GM21367 (cell line): ENCODE results near the gene IL6R.
"Not testable (repeated sequence)": the region's sequence is repeated elsewhere in the genome, so short reads cannot be mapped to it uniquely, and the experiment has no call there.

Experiments used
- ATAC-seq: cut with Tn5 transposase; IDR thresholded peaks from one replicate; pipeline ENCODE4 v1.9.1; 2021; ENCODE audit not compliant: unreplicated experiment

The IL6R gene

DNA sequence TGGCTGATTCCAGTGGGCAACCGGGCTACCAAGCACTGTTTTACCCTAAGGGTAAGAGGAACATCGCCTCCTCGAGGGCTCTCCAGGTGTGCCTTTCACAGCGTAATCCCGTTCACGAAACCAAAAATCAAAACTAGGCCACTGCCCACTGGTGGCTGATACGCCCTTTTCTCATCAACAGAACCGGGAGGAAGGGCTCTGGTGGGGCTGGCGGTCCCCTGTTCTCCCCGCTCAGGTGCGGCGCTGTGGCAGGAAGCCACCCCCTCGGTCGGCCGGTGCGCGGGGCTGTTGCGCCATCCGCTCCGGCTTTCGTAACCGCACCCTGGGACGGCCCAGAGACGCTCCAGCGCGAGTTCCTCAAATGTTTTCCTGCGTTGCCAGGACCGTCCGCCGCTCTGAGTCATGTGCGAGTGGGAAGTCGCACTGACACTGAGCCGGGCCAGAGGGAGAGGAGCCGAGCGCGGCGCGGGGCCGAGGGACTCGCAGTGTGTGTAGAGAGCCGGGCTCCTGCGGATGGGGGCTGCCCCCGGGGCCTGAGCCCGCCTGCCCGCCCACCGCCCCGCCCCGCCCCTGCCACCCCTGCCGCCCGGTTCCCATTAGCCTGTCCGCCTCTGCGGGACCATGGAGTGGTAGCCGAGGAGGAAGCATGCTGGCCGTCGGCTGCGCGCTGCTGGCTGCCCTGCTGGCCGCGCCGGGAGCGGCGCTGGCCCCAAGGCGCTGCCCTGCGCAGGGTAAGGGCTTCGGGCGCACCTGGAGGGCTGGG lies at the start of gene IL6R:
TSS of gene IL6R (plus strand) at position 360 of the 763 bp plus-strand sequence. CDS start at position 647, 287 bp downstream.
- ATAC-seq: no peak

DNA sequence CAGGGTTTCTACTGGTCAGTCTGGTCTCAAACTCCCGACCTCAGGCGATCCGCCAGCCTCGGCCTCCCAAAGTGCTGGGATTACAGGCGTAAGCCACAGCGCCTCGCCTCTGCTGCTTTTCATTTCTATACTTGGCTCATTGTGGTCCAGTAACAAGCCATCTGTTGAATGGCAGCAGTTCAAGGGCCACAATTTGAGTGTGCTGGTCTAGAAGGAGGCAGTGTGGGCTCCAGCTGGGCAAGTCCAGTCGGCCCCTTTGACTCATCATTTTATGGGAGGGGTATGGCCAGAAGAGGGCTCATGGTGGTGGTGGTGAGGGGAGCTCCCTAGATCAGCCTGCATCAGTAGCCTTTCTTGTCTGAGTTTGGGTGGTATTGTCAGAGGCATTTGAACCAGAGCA lies 46.6 kb upstream of the IL6R start:
- no peak for ATAC-seq

DNA sequence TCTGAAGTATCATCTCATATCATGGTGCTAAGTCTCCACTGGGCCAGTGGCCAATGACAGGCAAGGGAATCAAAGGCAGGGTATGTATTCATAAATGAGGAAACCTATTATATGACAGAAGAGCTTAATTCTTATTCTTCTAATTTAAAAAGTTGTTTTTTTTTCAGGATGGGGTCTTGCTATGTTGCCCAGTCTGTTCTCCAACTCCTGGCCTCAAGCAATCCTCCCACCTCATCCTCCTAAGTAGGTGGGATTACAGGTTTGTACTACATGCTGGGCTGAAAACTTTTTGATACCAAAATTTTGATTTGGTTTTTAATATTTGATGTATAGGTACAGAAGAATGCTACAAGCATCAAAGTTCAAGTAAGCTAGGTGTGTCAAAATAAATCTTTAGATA lies 44.9 kb upstream of the IL6R start:
- ATAC-seq: no peak

DNA sequence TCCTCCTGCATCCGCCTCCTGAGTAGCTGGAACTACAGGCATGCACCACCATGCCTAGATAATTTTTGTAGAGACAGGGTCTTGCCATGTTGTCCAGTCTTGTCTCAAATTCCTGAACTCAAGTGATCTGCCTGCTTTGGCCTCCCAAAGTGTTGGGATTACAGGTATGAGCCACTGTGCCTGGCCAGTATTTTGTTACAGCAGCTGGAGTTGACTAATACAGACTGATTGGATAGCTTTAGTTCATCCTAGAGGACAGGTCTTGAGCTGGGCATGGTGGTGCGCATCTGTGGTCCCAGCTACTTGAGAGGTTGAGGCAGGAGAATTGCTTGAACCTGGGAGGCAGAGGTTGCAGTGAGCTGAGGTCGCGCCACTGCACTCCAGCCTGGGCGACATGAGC lies 44.3 kb upstream of the IL6R start:
- not testable (repeated sequence) for ATAC-seq

DNA sequence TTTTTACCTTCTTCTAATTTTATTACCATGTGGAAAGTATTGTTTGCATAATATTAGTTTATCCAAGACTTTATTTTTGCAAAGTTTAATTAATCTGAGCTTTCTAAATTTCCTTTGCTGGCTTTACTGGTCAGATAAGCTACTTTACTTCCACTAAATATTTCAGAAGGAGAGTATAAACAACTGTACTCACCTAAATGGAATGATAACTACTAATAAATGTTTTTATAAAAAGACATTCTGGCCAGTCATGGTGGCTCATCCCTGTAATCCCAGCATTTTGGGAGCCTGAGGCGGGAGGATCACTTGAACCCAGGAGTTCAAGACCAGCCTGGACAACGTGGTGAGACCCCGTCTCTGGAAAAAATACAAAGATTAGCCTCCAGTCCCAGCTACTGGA lies 43.8 kb upstream of the IL6R start:
- no peak for ATAC-seq

DNA sequence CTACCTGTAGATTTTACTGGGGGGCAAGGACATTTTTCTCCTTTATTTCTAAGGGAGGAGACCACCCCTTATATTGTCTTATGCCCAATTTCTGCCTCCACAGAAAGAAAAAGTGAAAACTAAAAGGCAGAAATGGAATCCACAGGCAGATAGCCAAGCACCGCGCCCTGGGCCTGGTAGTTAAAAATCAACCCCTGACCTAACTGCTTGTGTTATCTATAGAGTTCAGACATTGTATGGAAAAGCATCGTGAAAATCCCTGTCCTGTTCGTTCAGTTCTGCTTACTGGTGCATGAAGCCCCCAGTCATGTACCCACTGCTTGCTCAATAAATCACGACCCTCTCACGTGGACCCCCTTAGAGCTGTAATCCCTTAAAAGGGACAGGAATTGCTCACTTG lies 33.7 kb upstream of the IL6R start:
- no peak for ATAC-seq

DNA sequence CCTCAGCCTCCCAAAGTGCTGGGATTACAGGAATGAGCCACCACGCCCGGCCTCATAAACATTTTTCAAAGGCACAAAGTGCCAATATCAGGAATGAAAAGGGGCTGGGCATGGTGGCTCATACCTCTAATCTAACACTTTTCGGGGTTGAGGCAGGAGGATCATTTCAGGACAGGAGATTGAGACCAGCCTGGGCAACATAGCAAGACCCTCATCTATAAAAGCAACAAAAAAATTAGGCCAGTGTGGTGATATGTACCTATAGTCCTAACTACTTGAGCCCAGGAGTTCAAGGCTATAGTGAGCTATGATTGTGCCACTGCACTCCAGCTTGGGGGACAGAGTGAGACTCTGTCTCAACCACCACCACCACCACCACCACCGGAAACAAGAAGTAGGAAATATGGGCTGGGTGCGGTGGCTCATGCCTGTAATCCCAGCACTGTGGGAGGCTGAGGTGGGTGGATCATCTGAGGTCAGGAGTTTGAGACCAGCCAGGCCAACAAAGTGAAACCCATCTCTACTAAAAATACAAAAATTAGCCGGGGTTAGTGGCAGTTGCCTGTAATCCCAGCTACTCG lies 31.3 kb upstream of the IL6R start:
- ATAC-seq: not testable (repeated sequence)

DNA sequence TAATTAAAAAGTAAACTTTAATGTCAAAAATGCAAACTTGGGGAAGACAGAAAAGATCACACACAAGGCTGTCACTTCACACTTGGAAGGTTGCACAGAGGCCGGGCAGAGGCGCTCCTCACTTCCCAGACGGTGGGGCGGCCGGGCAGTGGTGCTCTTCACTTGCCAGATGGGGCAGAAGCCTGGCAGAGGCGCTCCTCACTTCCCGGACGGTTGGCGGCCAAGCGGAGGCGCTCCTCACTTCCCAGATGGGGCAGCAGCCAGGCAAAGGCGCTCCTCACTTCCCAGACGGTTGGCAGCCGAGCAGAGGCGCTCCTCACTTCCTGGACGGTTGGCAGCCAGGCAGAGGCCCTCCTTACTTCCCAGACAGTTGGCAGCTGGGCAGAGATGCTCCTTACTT lies 25.8 kb upstream of the IL6R start:
- ATAC-seq: no peak

DNA sequence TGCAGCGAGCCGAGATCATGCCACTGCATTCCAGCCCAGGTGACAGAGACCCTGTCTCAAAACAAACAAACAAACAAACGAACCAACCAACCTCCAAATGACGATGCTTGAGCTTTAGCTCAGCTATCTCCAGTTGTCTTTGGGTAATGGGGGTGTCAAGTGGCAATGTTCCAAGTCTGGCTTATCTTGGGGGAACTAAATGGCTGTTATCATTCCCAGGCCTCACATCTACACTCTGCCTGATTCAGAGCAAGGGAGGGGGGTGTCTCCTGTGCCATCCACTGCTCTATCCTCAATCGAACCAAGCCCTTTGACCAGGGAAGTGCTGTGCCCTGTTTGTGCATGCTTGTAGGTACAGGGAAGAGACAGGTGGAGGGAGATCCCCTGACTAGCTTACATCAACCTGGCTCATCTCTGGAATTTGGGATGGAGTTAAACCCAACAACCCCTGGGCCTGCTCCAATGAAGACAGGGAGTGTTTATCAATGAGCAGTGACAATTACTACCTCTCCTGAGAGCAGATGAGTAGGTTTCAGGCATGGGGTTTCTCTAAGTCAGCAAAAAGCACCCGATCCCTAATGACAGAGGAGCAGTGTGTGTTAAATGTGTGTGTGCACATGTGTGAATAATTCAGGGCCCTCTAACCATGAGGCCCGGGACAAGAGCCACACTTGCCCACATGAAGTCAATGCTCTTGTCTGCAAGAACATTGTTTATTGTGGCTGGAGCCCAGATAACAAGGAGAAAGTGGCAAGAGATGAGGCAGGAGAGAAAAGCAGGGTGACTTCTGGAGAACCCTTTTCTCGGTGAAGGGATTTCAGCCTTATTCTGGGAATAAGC lies 20.3 kb upstream of the IL6R start:
- ATAC-seq: no peak

DNA sequence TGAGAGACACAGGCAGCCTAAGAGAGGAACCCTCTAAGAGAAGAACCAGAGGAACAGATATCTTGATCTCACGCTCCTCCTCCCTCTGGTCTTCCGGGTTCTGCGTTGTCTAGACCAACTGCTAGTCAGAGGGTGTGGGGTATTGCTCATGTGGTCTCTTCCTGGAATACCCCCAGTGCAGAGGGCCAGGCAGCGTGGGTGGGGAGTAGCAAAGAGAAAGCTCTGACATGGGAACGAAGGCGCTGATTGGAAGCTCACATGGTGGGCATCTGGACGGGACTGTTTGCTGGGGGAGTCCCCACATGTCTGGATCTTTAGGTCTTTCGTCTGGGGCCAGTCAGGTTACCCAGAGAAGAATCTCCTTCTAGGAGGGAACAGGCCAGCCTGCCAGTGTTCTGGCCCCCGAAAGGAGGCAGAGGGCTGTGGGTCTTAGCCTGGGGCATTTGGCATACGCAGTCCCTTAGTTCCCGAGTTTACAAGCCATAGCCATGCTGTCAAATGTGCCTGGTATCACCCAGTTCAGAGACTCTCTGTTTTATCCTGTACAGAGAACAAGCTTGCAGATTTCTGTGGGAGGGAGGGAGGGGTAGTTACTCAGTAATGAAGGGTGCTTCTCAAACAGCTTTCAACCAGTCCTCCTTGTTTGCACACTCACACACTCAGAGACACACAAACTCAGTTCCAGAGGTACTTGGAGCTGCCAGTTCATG lies 18.3 kb upstream of the IL6R start:
- peak; percentile 58 for ATAC-seq

DNA sequence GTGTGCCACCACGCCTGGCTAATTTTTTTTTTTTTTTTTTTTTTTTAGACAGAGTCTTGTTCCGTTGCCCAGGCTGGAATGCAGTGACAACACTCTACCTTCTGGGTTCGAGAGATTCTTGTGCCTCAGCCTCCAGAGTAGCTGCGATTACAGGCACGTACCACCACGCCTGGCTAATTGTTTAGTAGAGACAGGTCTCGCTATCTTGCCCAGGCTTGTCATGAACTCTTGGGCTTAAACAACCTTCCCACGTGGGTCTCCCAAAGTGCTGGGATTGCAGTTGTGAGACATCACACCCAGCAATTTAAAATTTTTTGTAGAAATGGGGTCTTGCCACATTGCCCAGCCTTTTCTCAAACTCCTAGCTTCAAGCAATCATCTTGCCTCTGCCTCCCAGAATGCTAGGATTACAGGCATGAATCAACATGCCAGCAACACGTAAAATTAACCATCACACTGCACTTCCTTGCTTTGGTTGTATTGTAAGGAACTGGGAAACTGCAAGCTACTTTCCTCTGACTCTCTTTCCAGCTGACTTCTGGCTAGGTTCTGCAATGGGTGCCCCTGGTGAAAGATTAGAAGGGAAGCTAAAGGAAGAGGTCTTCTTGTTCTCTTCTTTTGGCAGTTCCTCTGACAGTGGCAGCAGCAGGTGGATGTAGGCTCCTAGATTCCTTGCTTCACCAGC lies 13.9 kb upstream of the IL6R start:
- no peak for ATAC-seq

DNA sequence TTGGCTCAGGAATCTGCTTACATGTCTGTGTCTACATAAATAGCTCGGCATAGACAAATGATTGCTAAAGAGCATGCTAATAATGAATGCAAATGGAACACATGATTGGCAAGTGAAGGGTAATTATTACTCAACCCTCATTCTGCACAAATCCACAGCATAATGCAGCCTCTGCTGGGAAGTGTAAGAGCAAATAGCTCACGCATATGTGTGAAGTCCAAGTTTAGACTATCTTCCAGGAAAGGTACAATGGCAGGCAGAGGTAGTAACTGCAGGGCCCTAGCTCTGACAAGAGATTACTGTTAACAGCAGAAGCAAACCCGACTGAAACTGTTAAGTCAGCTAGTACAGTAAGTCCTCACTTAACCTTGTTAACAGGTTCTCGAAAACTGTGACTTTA lies 7.0 kb upstream of the IL6R start:
- no peak for ATAC-seq

DNA sequence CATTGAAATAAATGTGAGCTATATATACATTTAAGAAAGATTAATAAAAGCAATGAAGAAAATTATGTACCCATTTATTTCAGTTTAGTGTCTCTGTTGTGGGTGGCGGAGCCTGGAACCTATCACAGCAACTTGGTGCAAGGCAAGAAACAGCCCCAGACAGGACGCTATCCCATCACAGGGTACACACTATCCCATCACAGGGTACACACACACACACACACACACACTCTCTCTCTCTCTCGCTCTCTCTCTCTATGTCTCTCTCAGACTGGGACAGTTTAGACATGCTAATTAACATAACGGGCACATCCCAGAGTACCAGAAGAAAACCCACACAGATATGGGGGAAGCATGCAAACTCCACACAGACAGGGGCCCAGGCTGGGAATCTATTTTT lies 6.5 kb upstream of the IL6R start:
- no peak for ATAC-seq

DNA sequence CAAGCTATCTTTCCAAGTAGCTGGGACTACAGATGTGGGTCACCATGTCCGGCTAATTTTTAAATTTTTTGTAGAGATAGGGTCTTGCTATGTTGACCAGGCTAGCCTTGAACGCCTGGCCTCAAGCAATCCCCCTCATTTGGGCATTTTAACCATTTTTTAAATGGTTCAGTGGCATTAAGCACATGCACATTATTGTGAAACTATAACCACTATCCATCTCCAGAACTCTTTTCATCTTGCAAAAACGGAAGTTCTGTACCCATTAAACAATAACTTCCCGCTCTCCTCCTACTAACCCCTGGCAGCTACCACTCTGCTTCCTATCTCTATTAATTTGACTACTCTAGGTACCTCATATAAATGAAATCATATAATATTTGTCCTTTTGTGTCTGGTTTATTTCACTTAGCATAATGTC lies 4.8 kb upstream of the IL6R start:
- ATAC-seq: no peak

DNA sequence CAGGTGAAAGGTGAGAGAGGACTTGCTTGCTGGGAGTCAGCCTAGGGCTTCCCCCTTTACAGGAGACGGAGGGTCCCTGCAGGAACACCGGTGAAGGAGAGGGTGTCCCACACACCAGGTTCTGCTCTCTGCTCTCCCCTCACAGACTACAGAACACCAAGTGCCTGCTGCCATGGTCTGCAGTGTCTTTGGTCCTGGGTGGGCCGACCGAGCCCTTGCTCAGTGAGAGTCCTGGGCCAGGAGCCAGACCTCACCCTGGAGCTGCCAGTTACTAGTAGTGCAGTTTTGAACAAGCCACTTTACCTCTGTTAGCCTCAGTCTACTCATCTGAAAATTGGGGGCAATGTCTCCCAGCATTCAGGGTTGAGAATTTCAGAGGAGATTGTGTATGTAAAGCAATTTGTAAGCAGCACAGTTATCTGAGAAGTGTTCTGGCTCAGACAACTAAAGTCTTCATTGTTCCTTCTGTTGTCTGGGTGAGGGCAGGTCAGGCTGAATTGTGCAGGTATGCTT lies 2.7 kb upstream of the IL6R start:
- no peak for ATAC-seq

DNA sequence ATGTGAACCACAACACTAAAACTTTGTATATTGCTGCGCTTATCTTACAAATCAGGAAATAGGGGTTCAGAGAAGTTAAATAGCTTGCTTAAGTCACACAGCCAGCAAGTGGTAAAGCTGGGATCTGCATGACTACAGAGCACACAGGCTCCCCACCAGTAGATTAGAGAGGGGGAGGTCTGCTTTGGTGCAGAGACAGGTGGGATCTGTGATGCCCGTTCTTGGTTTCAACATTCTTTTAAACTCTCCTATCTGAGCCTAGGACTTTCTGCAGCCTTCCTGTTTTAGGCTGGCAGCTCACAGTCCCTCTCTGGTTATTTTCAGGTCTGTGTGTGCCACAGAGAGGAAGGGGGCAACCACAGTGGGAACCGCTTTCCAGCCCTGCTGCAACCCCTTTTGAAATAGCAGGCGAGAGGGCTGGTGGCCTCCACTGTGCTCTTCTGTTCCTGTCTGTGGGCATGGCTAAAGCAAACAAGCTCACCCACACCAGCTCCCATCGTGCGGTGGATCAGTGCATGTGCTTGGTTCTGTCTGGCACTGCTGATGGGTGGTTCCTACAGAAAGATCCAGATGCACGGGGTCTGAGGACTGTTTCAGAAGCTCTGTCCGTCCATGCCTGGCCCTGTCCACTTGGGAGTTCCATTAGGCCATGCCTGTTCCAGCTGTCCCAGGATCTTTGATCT lies 1.7 kb upstream of the IL6R start:
- no peak for ATAC-seq

DNA sequence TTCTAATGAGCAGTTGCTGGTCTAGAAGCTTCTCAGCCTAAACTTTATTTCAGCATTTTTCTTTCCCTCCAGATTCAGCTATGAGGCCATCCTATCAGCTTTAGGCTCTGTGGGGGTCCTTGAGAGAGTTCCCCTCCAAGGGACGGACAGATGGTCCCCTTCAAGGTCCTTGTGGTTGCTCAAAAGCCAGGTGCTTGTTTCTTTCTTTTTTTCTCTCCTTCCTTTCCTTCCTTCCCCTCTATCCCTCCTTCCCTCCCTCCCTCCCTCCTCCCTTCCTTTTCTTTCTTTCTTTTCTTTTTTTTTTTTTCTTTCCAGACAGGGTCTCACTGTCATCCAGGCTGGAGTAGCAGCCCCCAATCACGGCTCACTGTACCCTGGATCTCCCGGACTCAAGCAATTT lies 1.2 kb upstream of the IL6R start:
- ATAC-seq: no peak

DNA sequence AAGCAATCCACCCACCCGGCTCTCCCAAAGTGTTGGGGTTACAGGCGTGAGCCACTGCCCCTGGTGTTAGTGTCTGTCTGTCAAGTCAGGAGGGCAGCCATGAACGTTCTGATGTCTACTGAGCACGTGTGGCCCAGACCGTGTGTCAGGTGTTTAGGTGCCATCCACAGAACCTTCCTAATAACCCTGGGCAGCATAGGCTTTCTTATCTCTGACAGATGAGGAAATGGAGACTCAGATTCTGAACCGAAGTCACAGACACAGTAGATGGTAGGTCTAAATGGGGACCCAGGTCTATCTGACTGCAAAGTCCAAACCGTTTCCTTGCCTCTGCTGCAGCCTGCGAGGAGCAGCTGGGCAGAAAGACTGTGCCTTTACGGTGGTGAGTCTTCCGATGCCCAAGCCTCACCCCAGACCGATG lies 622 bp upstream of the IL6R start:
- ATAC-seq: no peak

DNA sequence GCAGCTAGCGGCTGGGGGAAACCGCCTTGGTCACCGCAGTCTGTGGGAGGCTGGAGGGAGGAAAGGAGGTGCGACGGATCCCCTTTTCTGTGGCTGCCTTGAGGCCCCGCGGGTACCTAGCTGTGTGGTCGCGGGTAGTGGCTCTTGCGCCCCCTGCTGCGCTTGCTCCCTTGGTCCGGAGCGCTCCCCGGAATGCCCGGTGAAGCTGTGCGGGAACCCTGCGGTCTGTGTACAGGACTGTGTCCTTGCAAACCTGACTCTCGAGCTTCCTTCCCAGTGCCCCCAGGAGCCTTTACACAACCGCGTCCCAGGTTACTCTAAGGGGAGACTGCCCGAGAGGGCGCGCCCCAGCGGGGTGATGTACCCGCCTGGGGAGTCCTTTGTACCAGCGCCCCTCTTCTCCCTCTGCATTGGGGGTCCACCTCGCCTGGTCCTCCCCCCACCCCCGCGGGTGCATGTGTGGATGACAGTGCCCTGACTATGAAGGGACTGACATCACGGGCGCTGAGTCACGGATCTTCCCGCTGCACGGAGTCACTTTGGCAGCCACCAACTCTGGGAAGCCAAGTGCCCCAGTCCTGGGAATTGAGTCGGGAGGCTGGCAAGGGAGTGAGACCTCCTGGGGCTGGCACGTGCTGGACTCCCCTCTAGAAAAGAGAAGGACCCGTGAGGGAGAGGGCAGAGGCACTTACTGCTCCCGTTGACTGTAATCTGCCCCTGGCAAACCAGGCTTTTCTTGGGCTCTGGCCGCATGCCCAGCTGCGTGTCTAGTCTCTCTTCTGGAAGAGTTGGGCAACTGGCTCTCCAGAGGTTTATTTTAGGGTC lies 816 bp downstream of the IL6R start:
- ATAC-seq: no peak
